GM12878 (cell line): Measurements from ENCODE around the gene PIMREG. TPM values are rescaled to one million over a fixed set of nuclear protein-coding genes. Genes with fewer than 3 reads are reported as not detected.

Experiments
- ATAC-seq: fragments of 200-7000 bp; cut with Tn5 transposase; 3 replicates; pipeline ENCODE4 v1.9.1; 2020; ENCODE audit warnings: mild to moderate bottlenecking, moderate library complexity
- BruUV-seq: library from RNA; stranded (reverse); fragments of 400-500 nt; replicated peaks from 2 replicates; lab custom pipeline; 2021; lab: Mats Ljungman, UMichigan
- CTCF ChIA-PET: fragments of 300-600 bp; sonication (Branson Sonifier 250); formaldehyde crosslinking; extraction: SDS; loops from one replicate; lab custom pipeline; 2021; ENCODE audit warnings: inconsistent platforms; lab: Yijun Ruan, JAX
- POLR2A ChIA-PET: fragments of 350-600 bp; formaldehyde crosslinking; extraction: SDS; loops from one replicate; lab custom pipeline; 2021; ENCODE audit warnings: inconsistent platforms; lab: Charles Lee
- RAD21 ChIA-PET: fragments of 300-600 bp; sonication (Branson Sonifier 250); formaldehyde crosslinking; loops from one replicate; lab custom pipeline; 2023; ENCODE audit warnings: antibody characterized with exemption; ENCODE audit not compliant: unreplicated experiment; lab: Charles Lee
- SMC1A ChIA-PET: fragments of 300-600 bp; sonication (Branson Sonifier 250); formaldehyde crosslinking; loops from one replicate; lab custom pipeline; 2023; ENCODE audit not compliant: unreplicated experiment, uncharacterized antibody; lab: Charles Lee
- DNase-seq: peaks from one replicate; pipeline ENCODE4 v3.0.0-alpha.2; 2011; ENCODE audit warnings: low read depth, low spot score
- FAIRE-seq: peaks from 3 replicates; lab custom pipeline; 2011; peaks lifted over from hg19 to GRCh38; lab: Jason Lieb, UNC
- H2AFZ ChIP-seq: 2 replicates; pipeline ENCODE4 v1.6.0; 2011; ENCODE audit warnings: low read depth, low read length, control low read depth; ENCODE audit not compliant: control insufficient read depth
- H3K27ac ChIP-seq: 2 replicates; pipeline ENCODE4 v1.5.1; 2011; ENCODE audit warnings: control low read depth; ENCODE audit not compliant: control insufficient read depth, insufficient read depth
- H3K27me3 ChIP-seq, 2 experiments: replicated peaks in 1 of 2; 2 replicates each; pipeline versions ENCODE4 v1.6.0 to v1.6.1; 2011; ENCODE audit warnings: low read length in 1 of 2; ENCODE audit not compliant: control insufficient read depth in 2 of 2, insufficient read depth in 2 of 2
- H3K36me3 ChIP-seq, 2 experiments: 2 replicates each; pipeline ENCODE4 v1.5.1; 2011; ENCODE audit warnings: low read length in 1 of 2; ENCODE audit not compliant: control insufficient read depth in 2 of 2, insufficient read depth in 2 of 2
- H3K4me1 ChIP-seq: 2 replicates; pipeline ENCODE4 v1.6.1; 2011; ENCODE audit warnings: mild to moderate bottlenecking, low read length, moderate library complexity, mixed read lengths; ENCODE audit not compliant: control insufficient read depth, insufficient read depth
- H3K4me2 ChIP-seq: 2 replicates; pipeline ENCODE4 v1.6.0; 2011; ENCODE audit warnings: control low read depth; ENCODE audit not compliant: control insufficient read depth, insufficient read depth
- H3K4me3 ChIP-seq: fragments of 200-600 bp; sonication (generic); 2 replicates; pipeline ENCODE4 v1.5.1; 2016
- H3K79me2 ChIP-seq: 2 replicates; pipeline ENCODE4 v1.6.0; 2011; ENCODE audit warnings: low read length; ENCODE audit not compliant: control insufficient read depth, insufficient read depth
- H3K9ac ChIP-seq: 2 replicates; pipeline ENCODE4 v1.8.0; 2011; ENCODE audit warnings: low read length, control low read depth, mixed read lengths; ENCODE audit not compliant: control insufficient read depth, insufficient read depth
- H3K9me3 ChIP-seq: replicated peaks from 3 replicates; pipeline ENCODE4 v1.5.1; 2011; ENCODE audit warnings: mild to moderate bottlenecking, low read length; ENCODE audit not compliant: control insufficient read depth, insufficient read depth
- H4K20me1 ChIP-seq: 2 replicates; pipeline ENCODE4 v1.6.0; 2011; ENCODE audit not compliant: control insufficient read depth, insufficient read depth
- BCL11A ChIP-seq: IDR thresholded peaks from 2 replicates; pipeline ENCODE4 v1.6.1; 2011; ENCODE audit warnings: low read depth, low read length
- CHD1 ChIP-seq: IDR thresholded peaks from 2 replicates; pipeline ENCODE4 v1.6.1; 2012; ENCODE audit warnings: low read depth, low read length, improper control_type of control experiment
- LARP7 ChIP-seq: fragments of 450-650 bp; IDR thresholded peaks from 2 replicates; pipeline ENCODE4 v1.6.1; 2017; ENCODE audit warnings: mild to moderate bottlenecking
- NRF1 ChIP-seq: conservative IDR thresholded peaks from 2 replicates; pipeline ENCODE4 v1.6.1; 2011; ENCODE audit warnings: mild to moderate bottlenecking, low read depth, low read length, improper control_type of control experiment
- POLR2AphosphoS2 ChIP-seq: IDR thresholded peaks from 2 replicates; pipeline ENCODE4 v1.6.1; 2011; ENCODE audit warnings: low read depth, mild to moderate bottlenecking, low read length, improper control_type of control experiment, moderate library complexity
- POLR2AphosphoS5 ChIP-seq: IDR thresholded peaks from 2 replicates; pipeline ENCODE4 v1.6.1; 2011; ENCODE audit warnings: mild to moderate bottlenecking, low read length, inconsistent platforms
- RAD51 ChIP-seq: fragments of 450-650 bp; IDR thresholded peaks from 2 replicates; pipeline ENCODE4 v1.6.1; 2016; ENCODE audit warnings: moderate library complexity, mild to moderate bottlenecking, inconsistent platforms
- RCOR1 ChIP-seq: conservative IDR thresholded peaks from 2 replicates; pipeline ENCODE4 v1.6.1; 2012; ENCODE audit warnings: low read depth, low read length, improper control_type of control experiment
- ZNF24 ChIP-seq: fragments of 450-650 bp; IDR thresholded peaks from 2 replicates; pipeline ENCODE4 v1.6.1; 2017; ENCODE audit warnings: antibody characterized with exemption, mild to moderate bottlenecking
- whole genome bisulfite sequencing: methylation state at CpG from one replicate; pipeline ENCODE4 v1.1.6; 2016; ENCODE audit warnings: low lambda C conversion rate; ENCODE audit not compliant: insufficient replicate concordance, insufficient coverage; ENCODE audit errors: missing lambda C conversion rate; 5-methylcytosine and 5-hydroxymethylcytosine counted together
- in situ Hi-C: fragments of 300-500 bp; cut with MboI; formaldehyde crosslinking; loops from 9 replicates; pipeline ENCODE4 v1.14.3; 2018; ENCODE audit warnings: mixed read lengths
- intact Hi-C: fragments of 100-400 bp; cut with micrococcal nuclease; formaldehyde crosslinking; loops from one replicate; pipeline ENCODE4 v1.14.2; 2022; ENCODE audit not compliant: unreplicated experiment
- polyA plus RNA-seq, 11 experiments: library from polyadenylated mRNA; depleted of rRNA in 4 of 11; unstranded in 6 of 11; stranded (reverse) in 5 of 11; fragments of >200 nt; fragmentation: Nextera tagmentation in 4 of 11; fragmentation: Illumina TruSeq in 1 of 11; extraction: Ambion mirVana in 4 of 11; extraction: Trizol in 1 of 11; gene quantifications; 1 replicate in 1 of 11; 2 replicates in 10 of 11; pipeline versions ENCODE4 v1.2.1 to v1.2.3, GENCODE V29; 2011 to 2016; ENCODE audit warnings: inconsistent platforms in 2 of 11, missing spikeins in 2 of 11, low read depth in 1 of 11
- total RNA-seq, 4 experiments: library from RNA; depleted of rRNA in 3 of 4; stranded (reverse); fragments of >200 nt in 3 of 4; fragmentation: Illumina TruSeq in 1 of 4; extraction: Trizol in 1 of 4; gene quantifications; 2 replicates each; pipeline versions ENCODE4 v1.2.1 to v1.2.3, GENCODE V29; 2013 to 2021
- TF ChIP-seq, protein P1 (sequence below): IDR thresholded peaks from 2 replicates; pipeline ENCODE4 v1.6.1; 2011; ENCODE audit warnings: borderline replicate concordance, low read depth, mild to moderate bottlenecking, moderate library complexity, mixed read lengths, low read length; ENCODE audit not compliant: insufficient read depth; ENCODE audit errors: extremely low read length
- TF ChIP-seq, protein P2 (sequence below): fragments of 450-650 bp; IDR thresholded peaks from 2 replicates; pipeline ENCODE4 v1.6.1; 2018; ENCODE audit warnings: borderline replicate concordance, mild to moderate bottlenecking; ENCODE audit not compliant: partially characterized antibody
- TF ChIP-seq, protein P3 (sequence below): IDR thresholded peaks from 2 replicates; pipeline ENCODE4 v1.6.1; 2011; ENCODE audit warnings: mild to moderate bottlenecking, low read depth, low read length, moderate library complexity; ENCODE audit not compliant: insufficient replicate concordance

The PIMREG gene
- total and polyA plus RNA-seq, 10 of the 15 experiments (the other 5 are each of a cell fraction or from before 2014, with no cell fraction given) = 2.8 to 35.8 (median 25.2) TPM

DNA sequence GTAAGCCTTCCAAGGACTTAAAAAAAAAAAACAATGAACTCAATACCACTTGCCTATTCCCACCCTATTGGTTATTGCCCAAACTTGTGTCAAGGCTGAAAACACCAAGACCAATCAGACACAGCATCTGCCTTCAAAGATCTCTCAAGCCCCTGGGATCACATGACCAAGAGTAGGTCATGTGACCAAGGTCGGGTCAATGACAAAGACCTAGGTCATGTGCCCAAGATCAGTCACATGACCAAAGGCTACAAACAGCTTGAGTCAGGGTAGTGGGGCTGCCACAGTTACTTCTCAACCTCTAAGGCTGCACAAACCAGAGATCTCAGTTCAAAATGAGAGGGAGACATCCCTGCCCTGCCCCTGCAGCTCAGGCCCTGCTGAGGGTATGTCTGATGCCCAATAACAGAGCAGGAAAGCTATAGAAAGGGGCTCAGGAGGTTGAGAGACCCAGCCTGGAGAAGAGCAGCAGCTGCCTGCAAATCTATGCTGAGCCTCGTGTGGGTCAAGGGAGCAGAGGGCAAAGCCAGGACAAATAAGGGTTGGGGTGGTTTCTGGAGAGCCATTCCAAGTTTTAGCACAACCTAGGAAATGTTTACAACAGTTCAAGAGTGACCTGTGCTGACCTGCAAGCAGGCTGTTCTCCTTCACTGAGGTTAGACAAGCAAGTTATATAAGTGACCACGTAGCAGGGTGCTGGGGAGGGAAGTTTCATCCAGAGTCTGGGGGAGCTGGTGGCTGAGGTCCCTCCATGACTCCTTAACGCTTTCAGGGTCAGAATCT, 48.8 kb downstream of the PIMREG start (continued):
- TF ChIP-seq, protein P1, sequence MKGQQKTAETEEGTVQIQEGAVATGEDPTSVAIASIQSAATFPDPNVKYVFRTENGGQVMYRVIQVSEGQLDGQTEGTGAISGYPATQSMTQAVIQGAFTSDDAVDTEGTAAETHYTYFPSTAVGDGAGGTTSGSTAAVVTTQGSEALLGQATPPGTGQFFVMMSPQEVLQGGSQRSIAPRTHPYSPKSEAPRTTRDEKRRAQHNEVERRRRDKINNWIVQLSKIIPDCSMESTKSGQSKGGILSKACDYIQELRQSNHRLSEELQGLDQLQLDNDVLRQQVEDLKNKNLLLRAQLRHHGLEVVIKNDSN = peak; percentile 72
- TF ChIP-seq RCOR1 = no peak
- peak; percentile 89 for TF ChIP-seq RAD51
- no peak for TF ChIP-seq NRF1
- TF ChIP-seq LARP7 = no peak
- TF ChIP-seq ZNF24 = no peak
- TF ChIP-seq, protein P2, sequence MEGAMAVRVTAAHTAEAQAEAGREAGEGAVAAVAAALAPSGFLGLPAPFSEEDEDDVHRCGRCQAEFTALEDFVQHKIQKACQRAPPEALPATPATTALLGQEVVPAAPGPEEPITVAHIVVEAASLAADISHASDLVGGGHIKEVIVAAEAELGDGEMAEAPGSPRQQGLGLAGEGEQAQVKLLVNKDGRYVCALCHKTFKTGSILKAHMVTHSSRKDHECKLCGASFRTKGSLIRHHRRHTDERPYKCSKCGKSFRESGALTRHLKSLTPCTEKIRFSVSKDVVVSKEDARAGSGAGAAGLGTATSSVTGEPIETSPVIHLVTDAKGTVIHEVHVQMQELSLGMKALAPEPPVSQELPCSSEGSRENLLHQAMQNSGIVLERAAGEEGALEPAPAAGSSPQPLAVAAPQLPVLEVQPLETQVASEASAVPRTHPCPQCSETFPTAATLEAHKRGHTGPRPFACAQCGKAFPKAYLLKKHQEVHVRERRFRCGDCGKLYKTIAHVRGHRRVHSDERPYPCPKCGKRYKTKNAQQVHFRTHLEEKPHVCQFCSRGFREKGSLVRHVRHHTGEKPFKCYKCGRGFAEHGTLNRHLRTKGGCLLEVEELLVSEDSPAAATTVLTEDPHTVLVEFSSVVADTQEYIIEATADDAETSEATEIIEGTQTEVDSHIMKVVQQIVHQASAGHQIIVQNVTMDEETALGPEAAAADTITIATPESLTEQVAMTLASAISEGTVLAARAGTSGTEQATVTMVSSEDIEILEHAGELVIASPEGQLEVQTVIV = no peak
- TF ChIP-seq, all 136 proteins: peak for 4

DNA sequence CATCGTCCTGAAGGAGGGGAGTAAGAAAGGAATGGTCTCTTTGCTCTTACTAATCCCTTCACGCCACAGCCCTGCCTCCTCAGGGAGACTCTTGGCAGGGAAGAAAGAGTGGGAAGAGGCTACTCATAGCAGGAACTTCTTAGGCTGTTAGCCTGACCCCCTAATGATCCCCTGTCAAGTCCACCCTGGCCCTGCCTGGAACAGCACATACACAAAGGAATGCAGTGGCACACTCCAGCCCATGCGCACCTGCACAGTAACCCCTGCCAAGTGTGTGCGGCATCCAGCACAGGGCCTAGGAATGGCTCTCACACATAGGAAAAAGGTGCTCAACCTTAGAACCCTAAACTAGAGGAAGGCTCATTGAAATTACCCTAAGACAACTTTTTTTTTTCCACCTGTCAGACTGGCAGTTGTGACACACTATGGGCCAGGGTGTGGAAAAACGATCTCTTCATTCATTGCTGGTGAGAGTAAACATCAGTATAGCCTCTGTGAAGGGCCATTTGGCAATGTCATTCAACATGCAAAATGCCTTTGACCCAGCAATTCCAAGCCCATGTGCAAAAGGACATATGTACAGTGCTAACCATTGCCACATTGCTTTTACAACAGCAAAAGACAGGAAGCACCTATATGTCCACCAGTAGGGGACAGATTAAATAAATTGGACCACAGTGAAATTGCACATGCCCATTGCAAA, 50.1 kb downstream of the PIMREG start:
- H3K27ac ChIP-seq = no peak overlapping the region
- H4K20me1 ChIP-seq = no peaks in the 10 kb centered on the region
- no peaks in the 10 kb centered on the region; a peak in 1 of 4 replicates for H3K27me3 ChIP-seq
- H3K4me1 ChIP-seq = peaks cover 14% of the 10 kb centered on the region
- H3K79me2 ChIP-seq = no peaks in the 10 kb centered on the region
- intact Hi-C loops = no loop called here
- no peak overlapping the region for H3K9ac ChIP-seq
- no TSS peak for BruUV-seq
- no peak overlapping the region for H3K4me3 ChIP-seq
- DNase-seq = no peak
- H3K4me2 ChIP-seq = no peak overlapping the region
- H2AFZ ChIP-seq = no peak overlapping the region
- ChIA-PET SMC1A (no interaction called here), RAD21 (no interaction called here), POLR2A (no interaction called here), CTCF (no interaction called here)
- H3K9me3 ChIP-seq = no peaks in the 10 kb centered on the region
- ATAC-seq = no peak
- in situ Hi-C loops = no loop called here
- FAIRE-seq = no peak
- WGBS = 53% methylated on average over 5 of the region's 5 CpGs
- no peaks in the 10 kb centered on the region for H3K36me3 ChIP-seq
- TF ChIP-seq BCL11A = no peak
- no peak for TF ChIP-seq POLR2AphosphoS2
- no peak for TF ChIP-seq CHD1
- TF ChIP-seq, protein P3, sequence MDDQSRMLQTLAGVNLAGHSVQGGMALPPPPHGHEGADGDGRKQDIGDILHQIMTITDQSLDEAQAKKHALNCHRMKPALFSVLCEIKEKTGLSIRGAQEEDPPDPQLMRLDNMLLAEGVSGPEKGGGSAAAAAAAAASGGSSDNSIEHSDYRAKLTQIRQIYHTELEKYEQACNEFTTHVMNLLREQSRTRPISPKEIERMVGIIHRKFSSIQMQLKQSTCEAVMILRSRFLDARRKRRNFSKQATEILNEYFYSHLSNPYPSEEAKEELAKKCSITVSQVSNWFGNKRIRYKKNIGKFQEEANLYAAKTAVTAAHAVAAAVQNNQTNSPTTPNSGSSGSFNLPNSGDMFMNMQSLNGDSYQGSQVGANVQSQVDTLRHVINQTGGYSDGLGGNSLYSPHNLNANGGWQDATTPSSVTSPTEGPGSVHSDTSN = no peak
- no peak for TF ChIP-seq POLR2AphosphoS5
- TF ChIP-seq, protein P1 = no peak
